Measurements from ENCODE around the gene VAMP4.

The VAMP4 gene

DNA sequence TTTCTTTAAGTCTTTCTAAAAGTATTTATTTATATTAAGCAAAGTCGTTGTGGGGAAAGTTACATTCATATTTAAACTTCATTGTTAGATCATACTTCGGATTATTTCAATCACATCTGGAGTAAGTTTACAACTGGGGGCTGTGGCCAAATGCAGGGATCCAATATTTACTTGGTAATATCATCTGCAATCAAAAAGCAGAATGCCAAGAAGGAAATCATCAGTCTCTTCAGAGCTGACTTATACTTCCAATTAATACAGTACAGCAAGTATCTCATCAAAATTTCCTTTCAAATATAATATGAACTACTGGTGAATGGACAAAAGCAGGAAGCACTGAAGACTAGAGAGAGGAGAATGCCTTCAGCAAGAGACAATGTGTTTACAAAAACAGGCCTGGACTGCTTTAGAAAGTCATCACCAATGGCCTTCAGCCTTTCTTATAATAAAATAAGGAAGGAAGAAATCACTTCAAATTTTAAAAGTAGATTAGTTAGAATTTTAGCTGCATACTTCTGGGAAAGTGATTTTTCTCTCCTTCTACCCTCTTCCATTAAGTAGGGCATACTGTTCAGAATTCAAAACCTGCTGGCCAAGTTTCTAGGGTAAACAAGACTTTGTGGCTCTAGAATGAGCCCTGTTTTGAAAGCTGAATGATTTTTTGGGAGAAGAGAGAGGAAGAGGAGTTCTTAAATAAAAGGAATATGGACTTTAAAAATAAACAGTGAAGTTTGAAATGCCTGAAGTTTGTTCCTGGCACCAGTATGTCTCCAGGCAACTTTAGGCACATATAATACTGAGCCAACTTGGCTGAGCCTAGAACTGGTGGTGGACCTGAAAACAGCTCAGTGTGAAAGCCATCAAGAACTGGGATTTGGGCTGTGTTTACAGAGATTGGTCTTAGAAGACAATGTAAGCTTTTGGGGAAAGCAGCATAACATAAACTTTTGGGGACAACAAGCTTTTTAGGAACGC, 67.1 kb downstream of the VAMP4 start:
- Histone ChIP-seq H3K4me2 (ENCODE audit: low read depth, low read length) (no peak overlapping the region), H3K79me2 (ENCODE audit: low read length) (no peaks in the 10 kb centered on the region), H3K4me1 (ENCODE audit: low read length) (no peaks in the 10 kb centered on the region), H3K4me3 (ENCODE audit: low read length) (no peak overlapping the region), H2AFZ (ENCODE audit: low read length) (no peak overlapping the region), H3K36me3 (replicated peaks; ENCODE audit: insufficient read depth, low read length) (no peaks in the 10 kb centered on the region), H3K9me3 (replicated peaks; ENCODE audit: insufficient read depth, low read length) (no peaks in the 10 kb centered on the region), H3F3A (ENCODE audit: insufficient read depth, low read length) (no peaks in the 10 kb centered on the region), H3K27ac (ENCODE audit: low read length) (no peak overlapping the region), H3K9me2 (replicated peaks; ENCODE audit: insufficient read depth, low read length) (no peaks in the 10 kb centered on the region), H3K27me3 (replicated peaks; ENCODE audit: insufficient read depth, low read length) (no peaks in the 10 kb centered on the region), H4K20me1 (ENCODE audit: insufficient read depth, low read length) (no peaks in the 10 kb centered on the region), H3K9ac (ENCODE audit: low read length) (no peak overlapping the region)
- no peak for DNase-seq
- no peak for TF ChIP-seq EZH2 (optimal IDR thresholded peaks at IDR 0.05; ENCODE audit: low read depth, low read length)
- TF ChIP-seq, protein P1, sequence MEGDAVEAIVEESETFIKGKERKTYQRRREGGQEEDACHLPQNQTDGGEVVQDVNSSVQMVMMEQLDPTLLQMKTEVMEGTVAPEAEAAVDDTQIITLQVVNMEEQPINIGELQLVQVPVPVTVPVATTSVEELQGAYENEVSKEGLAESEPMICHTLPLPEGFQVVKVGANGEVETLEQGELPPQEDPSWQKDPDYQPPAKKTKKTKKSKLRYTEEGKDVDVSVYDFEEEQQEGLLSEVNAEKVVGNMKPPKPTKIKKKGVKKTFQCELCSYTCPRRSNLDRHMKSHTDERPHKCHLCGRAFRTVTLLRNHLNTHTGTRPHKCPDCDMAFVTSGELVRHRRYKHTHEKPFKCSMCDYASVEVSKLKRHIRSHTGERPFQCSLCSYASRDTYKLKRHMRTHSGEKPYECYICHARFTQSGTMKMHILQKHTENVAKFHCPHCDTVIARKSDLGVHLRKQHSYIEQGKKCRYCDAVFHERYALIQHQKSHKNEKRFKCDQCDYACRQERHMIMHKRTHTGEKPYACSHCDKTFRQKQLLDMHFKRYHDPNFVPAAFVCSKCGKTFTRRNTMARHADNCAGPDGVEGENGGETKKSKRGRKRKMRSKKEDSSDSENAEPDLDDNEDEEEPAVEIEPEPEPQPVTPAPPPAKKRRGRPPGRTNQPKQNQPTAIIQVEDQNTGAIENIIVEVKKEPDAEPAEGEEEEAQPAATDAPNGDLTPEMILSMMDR (IDR thresholded peaks at IDR 0.05; ENCODE audit: low read length), result no peak
- no peak for TF ChIP-seq EZH2phosphoT487 (IDR thresholded peaks at IDR 0.05; ENCODE audit: low read length)

DNA sequence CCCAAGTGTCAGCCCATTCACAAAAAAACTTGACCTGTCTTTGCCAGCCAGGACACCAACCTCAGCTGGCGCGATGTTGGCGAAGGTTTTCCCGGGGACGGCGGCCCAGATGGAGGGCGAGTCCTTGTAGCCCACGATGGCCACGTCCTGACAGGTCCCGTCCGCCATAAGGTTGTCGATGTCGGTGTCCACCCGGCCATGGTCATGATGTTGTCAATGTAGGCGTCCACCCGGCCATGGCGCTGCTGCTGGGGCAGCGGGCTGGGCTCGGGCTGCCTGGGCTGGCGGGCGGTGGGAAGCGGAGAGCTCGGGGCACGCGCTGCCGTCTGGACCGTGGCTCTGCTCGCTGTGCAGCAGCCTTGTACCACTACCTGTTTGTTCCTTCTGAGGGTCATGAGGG, 71.1 kb downstream of the VAMP4 start:
- Histone ChIP-seq H3K27ac (ENCODE audit: low read length) (no peak overlapping the region), H3K9me3 (replicated peaks; ENCODE audit: insufficient read depth, low read length) (no peaks in the 10 kb centered on the region), H3K4me3 (ENCODE audit: low read length) (no peak overlapping the region), H3K4me2 (ENCODE audit: low read depth, low read length) (no peak overlapping the region), H3K79me2 (ENCODE audit: low read length) (no peaks in the 10 kb centered on the region), H3K4me1 (ENCODE audit: low read length) (no peaks in the 10 kb centered on the region), H2AFZ (ENCODE audit: low read length) (no peak overlapping the region), H3K27me3 (replicated peaks; ENCODE audit: insufficient read depth, low read length) (no peaks in the 10 kb centered on the region), H3K36me3 (replicated peaks; ENCODE audit: insufficient read depth, low read length) (no peaks in the 10 kb centered on the region), H4K20me1 (ENCODE audit: insufficient read depth, low read length) (no peaks in the 10 kb centered on the region), H3K9ac (ENCODE audit: low read length) (no peak overlapping the region), H3K9me2 (replicated peaks; ENCODE audit: insufficient read depth, low read length) (no peaks in the 10 kb centered on the region), H3F3A (ENCODE audit: insufficient read depth, low read length) (no peaks in the 10 kb centered on the region)
- TF ChIP-seq, protein P1 (IDR thresholded peaks at IDR 0.05; ENCODE audit: low read length), result no peak
- no peak for TF ChIP-seq EZH2phosphoT487 (IDR thresholded peaks at IDR 0.05; ENCODE audit: low read length)
- no peak for TF ChIP-seq EZH2 (optimal IDR thresholded peaks at IDR 0.05; ENCODE audit: low read depth, low read length)
- DNase-seq, result no peak

DNA sequence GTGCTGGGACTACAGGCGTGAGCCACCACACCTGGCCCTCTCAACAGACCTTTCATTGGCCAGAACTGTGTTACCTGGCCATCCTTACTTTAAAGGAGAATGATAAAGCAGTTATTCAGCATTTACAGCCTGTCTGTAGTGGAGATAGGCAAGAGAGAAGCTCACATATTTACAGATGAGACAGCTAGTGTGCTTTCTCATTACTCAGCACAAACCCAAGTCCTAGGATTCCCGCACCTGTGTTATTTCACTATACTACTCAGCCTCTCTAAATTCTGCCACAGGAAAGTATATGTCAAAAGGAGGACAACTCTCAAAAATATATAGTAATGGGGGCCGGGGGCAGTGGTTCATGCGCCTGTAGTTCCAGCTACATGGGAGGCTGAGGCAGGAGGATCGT, 73.5 kb downstream of the VAMP4 start:
- no peak overlapping the region for H3K27ac ChIP-seq (ENCODE audit: low read length)
- no peak overlapping the region for H3K9ac ChIP-seq (ENCODE audit: low read length)
- no peaks in the 10 kb centered on the region for H4K20me1 ChIP-seq (ENCODE audit: insufficient read depth, low read length)
- no peak overlapping the region for H3K4me2 ChIP-seq (ENCODE audit: low read depth, low read length)
- H3K9me3 ChIP-seq (replicated peaks; ENCODE audit: insufficient read depth, low read length), result no peaks in the 10 kb centered on the region
- H3K36me3 ChIP-seq (replicated peaks; ENCODE audit: insufficient read depth, low read length), result no peaks in the 10 kb centered on the region
- no peaks in the 10 kb centered on the region for H3K9me2 ChIP-seq (replicated peaks; ENCODE audit: insufficient read depth, low read length)
- no peak overlapping the region for H2AFZ ChIP-seq (ENCODE audit: low read length)
- no peaks in the 10 kb centered on the region for H3K4me1 ChIP-seq (ENCODE audit: low read length)
- H3K27me3 ChIP-seq (replicated peaks; ENCODE audit: insufficient read depth, low read length), result no peaks in the 10 kb centered on the region
- TF ChIP-seq EZH2phosphoT487 (IDR thresholded peaks at IDR 0.05; ENCODE audit: low read length) (no peak), EZH2 (optimal IDR thresholded peaks at IDR 0.05; ENCODE audit: low read depth, low read length) (no peak)
- TF ChIP-seq, protein P1 (IDR thresholded peaks at IDR 0.05; ENCODE audit: low read length), result no peak
- no peak overlapping the region for H3K4me3 ChIP-seq (ENCODE audit: low read length)
- no peaks in the 10 kb centered on the region for H3F3A ChIP-seq (ENCODE audit: insufficient read depth, low read length)
- H3K79me2 ChIP-seq (ENCODE audit: low read length), result no peaks in the 10 kb centered on the region
- no peak for DNase-seq

All from MM.1S (cell line).